Colonic mucosa (tissue), 4 donors: ENCODE results near the gene IL21R. TPM values are rescaled to one million over a fixed set of nuclear protein-coding genes. Genes with fewer than 3 reads are reported as not detected.

Source experiments
- DNase-seq: peaks from one replicate; pipeline ENCODE4 v3.0.0-alpha.2; 2020
- H3K27ac ChIP-seq: fragments of 200-600 bp; one replicate; pipeline ENCODE4 v1.8.0; 2021
- H3K27me3 ChIP-seq: fragments of 200-600 bp; one replicate; pipeline ENCODE4 v1.8.0; 2021
- H3K36me3 ChIP-seq: fragments of 200-600 bp; one replicate; pipeline ENCODE4 v1.8.0; 2021
- H3K4me1 ChIP-seq: fragments of 200-600 bp; one replicate; pipeline ENCODE4 v1.8.0; 2021; ENCODE audit warnings: mild to moderate bottlenecking
- H3K4me3 ChIP-seq: fragments of 200-600 bp; one replicate; pipeline ENCODE4 v1.8.0; 2021
- H3K9ac ChIP-seq, 2 donors: one replicate each; pipeline ENCODE4 v1.7.0; 2013; ENCODE audit warnings: control low read depth in 2 of 2, low read depth in 2 of 2, low read length in 2 of 2
- H3K9me3 ChIP-seq: fragments of 200-600 bp; one replicate; pipeline ENCODE4 v1.8.0; 2021
- intact Hi-C: fragments of 100-400 bp; cut with DNase I; formaldehyde crosslinking; loops from one replicate; pipeline ENCODE4 v1.14.1; 2022
- total RNA-seq, 2 donors: library from RNA; stranded (reverse); fragmentation: NEBNext Ultra II Directional in 1 of 2; extraction: Animal tissue kit (Norgen Biotek cat#: 25700) in 1 of 2; gene quantifications; one replicate each; pipeline ENCODE4 v1.2.1, GENCODE V29; 2021
- TF ChIP-seq, protein P1 (sequence below): fragments of 200-600 bp; IDR thresholded peaks from one replicate; pipeline ENCODE4 v1.8.0; 2022; ENCODE audit warnings: antibody characterized with exemption, mild to moderate bottlenecking
- donor health status: healthy.
- donor health status: DM: no; HTN: no; CAD: no.
- donor health status: DM: no; HTN: no; CAD: no.

Gene IL21R
- total RNA-seq, 2 donors from 2014 or later = 0.56 to 0.91 TPM

DNA sequence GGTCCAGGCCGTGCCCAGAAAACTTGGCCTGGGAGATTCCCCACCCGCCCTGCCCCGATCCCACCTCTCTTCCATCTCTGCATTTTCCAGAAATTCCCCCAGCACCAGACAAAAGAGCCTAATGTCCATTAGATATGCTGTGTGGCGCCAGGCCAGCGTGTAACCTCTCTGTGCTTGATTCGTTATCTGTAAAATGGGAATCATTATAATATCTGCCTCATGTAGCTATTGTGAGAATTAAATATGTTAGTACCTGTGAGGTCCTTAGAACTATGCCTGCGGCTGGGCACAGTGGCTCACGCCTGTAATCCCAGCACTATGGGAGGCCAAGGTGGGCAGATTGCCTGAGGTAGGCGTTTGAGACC, 33.6 kb upstream of the IL21R start:
- TF ChIP-seq, protein P1, sequence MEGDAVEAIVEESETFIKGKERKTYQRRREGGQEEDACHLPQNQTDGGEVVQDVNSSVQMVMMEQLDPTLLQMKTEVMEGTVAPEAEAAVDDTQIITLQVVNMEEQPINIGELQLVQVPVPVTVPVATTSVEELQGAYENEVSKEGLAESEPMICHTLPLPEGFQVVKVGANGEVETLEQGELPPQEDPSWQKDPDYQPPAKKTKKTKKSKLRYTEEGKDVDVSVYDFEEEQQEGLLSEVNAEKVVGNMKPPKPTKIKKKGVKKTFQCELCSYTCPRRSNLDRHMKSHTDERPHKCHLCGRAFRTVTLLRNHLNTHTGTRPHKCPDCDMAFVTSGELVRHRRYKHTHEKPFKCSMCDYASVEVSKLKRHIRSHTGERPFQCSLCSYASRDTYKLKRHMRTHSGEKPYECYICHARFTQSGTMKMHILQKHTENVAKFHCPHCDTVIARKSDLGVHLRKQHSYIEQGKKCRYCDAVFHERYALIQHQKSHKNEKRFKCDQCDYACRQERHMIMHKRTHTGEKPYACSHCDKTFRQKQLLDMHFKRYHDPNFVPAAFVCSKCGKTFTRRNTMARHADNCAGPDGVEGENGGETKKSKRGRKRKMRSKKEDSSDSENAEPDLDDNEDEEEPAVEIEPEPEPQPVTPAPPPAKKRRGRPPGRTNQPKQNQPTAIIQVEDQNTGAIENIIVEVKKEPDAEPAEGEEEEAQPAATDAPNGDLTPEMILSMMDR = peak; percentile 24

DNA sequence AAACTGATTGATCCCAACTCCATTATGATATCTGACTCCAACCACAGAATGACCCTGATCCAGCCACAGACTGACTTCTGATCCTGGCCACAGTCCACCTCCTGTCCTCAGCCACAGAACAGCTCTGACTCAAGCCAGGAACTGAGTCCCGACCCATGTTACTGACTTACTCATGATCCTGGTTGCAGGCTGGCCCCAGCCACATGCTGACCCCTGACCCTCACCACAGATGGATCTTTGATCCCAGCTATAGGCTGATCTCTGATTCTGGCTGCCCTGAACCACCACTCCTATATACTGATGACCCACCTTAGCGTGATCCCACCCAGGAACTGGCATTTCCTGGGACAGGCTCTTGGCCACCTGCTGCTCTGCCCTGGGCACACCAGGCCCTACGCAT, 32.2 kb upstream of the IL21R start:
- no peak overlapping the region for H3K4me3 ChIP-seq
- no peaks in the 10 kb centered on the region for H3K27me3 ChIP-seq
- no peaks in the 10 kb centered on the region for H3K36me3 ChIP-seq
- DNase-seq = no peak
- intact Hi-C loops = loop anchor here (5.0 kb wide), 2 partner anchors 48 to 138 kb away; no protein-coding TSS in a partner anchor
- no peak overlapping the region for H3K9ac ChIP-seq
- TF ChIP-seq, protein P1 = no peak
- H3K27ac ChIP-seq = no peak overlapping the region
- H3K9me3 ChIP-seq = no peaks in the 10 kb centered on the region
- peaks cover 10% of the 10 kb centered on the region for H3K4me1 ChIP-seq

More for the DNA sequence above, 33.6 kb upstream of the IL21R start:
- peaks cover 18% of the 10 kb centered on the region for H3K4me1 ChIP-seq
- DNase-seq = no peak
- peak overlapping the region; percentile 2 for H3K4me3 ChIP-seq
- no peak overlapping the region for H3K27ac ChIP-seq
- no peaks in the 10 kb centered on the region for H3K36me3 ChIP-seq
- H3K9ac ChIP-seq = no peak overlapping the region
- intact Hi-C loops = loop anchor here (1.0 to 5.0 kb wide), 3 partner anchors 46 to 189 kb away; no protein-coding TSS in a partner anchor
- no peaks in the 10 kb centered on the region for H3K9me3 ChIP-seq
- H3K27me3 ChIP-seq = no peaks in the 10 kb centered on the region

DNA sequence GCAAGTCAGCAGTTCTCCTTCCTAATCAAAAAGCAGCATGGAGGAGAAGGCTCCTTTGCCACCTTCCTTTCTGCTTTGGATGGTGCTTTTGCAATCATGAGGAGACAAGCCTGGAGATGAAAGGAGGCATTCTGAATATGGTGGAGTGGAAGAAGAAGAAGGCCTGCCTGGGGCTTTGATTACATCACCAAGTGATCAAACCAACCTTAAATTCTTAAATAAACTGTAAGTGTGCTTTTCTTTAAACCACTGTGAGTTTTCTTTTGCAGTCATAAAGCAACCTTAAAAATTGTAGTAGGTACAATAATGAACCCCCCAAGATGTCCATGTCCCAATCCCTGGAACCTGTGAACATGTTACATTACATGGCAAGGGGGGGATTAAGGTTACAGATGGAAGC, 31.7 kb upstream of the IL21R start:
- H3K4me1 ChIP-seq = peaks cover 10% of the 10 kb centered on the region
- H3K36me3 ChIP-seq = no peaks in the 10 kb centered on the region
- TF ChIP-seq, protein P1 = no peak
- H3K27me3 ChIP-seq = no peaks in the 10 kb centered on the region
- no peak overlapping the region for H3K9ac ChIP-seq
- DNase-seq = no peak
- no peak overlapping the region for H3K4me3 ChIP-seq
- H3K9me3 ChIP-seq = no peaks in the 10 kb centered on the region
- no peak overlapping the region for H3K27ac ChIP-seq
- intact Hi-C loops = no loop called here

DNA sequence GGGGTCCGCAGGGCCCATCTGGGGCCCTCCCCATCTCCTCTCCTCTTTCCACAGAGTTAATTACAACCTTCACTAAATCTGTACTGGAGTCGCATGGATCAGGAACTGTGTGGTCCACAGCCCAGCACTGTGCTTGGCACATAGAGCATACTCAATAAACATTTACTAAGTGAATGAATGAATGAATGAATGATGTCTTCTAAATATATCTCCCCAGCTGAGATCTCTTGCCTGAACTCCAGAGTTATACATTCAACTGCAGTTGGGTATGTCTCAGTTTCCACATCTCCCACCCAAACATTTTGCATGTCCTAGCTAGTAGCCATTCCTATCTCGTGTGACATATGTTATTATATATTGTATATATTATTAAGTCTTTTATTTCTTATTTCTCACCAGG, 28.7 kb upstream of the IL21R start:
- H3K9ac ChIP-seq = no peak overlapping the region
- peaks cover 1% of the 10 kb centered on the region for H3K4me1 ChIP-seq
- H3K27ac ChIP-seq = no peak overlapping the region
- TF ChIP-seq, protein P1 = no peak
- H3K9me3 ChIP-seq = no peaks in the 10 kb centered on the region
- no peak for DNase-seq
- H3K36me3 ChIP-seq = no peaks in the 10 kb centered on the region
- intact Hi-C loops = no loop called here
- H3K4me3 ChIP-seq = no peak overlapping the region
- H3K27me3 ChIP-seq = no peaks in the 10 kb centered on the region

DNA sequence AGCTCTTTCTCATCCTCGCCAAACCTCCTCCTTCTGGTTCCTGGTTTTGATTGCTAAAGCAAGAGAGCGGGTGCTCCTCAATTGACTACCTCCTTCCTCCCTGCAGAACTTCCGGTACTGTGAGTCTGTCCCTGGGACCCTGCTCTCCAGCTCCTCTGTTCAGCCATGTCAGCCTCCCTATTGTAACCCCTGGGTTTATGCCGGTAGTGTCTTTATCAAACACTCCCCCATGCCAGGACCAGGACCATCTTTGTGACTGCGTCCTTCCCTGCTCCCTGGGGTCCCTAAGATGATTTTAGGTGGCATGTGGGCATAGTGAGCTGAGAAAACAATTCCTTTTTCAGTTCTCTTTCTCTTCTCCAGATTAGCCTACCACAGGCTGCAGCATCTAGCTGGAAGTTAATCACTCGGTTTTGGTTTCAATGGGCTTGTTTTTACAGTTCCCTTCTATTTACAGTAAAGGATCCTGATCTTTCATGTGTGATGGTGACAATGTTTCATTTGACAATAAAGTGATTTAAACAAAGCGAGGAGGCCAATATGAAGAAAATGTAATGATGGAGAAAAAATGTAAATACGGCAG, 27.7 kb upstream of the IL21R start:
- H3K4me1 ChIP-seq = no peaks in the 10 kb centered on the region
- H3K4me3 ChIP-seq = no peak overlapping the region
- TF ChIP-seq, protein P1 = no peak
- no peaks in the 10 kb centered on the region for H3K9me3 ChIP-seq
- intact Hi-C loops = no loop called here
- H3K36me3 ChIP-seq = no peaks in the 10 kb centered on the region
- H3K27ac ChIP-seq = peak overlapping the region; percentile 49
- H3K9ac ChIP-seq = no peak overlapping the region
- DNase-seq = no peak
- no peaks in the 10 kb centered on the region for H3K27me3 ChIP-seq
